Stimulated activated CD8-positive, alpha-beta memory T cell treated with anti-CD3 and anti-CD28 coated beads, Interleukin-15, amount 100 ng/mL, for 1 hour (primary cell): ENCODE results near the gene ZNF786.
"Not testable (repeated sequence)": the region's sequence is repeated elsewhere in the genome, so short reads cannot be mapped to it uniquely, and the experiment has no call there.

Experiments
- DNase-seq: peaks from one replicate; pipeline ENCODE4 v3.0.0-alpha.2; 2020; ENCODE audit warnings: low read depth

ZNF786 gene

GRCh38 chr7:149077594-149077993 lies 12.9 kb downstream of the ZNF786 start:
- no peak for DNase-seq

GRCh38 chr7:149075286-149075685 lies 15.2 kb downstream of the ZNF786 start:
- DNase-seq = no peak

DNA sequence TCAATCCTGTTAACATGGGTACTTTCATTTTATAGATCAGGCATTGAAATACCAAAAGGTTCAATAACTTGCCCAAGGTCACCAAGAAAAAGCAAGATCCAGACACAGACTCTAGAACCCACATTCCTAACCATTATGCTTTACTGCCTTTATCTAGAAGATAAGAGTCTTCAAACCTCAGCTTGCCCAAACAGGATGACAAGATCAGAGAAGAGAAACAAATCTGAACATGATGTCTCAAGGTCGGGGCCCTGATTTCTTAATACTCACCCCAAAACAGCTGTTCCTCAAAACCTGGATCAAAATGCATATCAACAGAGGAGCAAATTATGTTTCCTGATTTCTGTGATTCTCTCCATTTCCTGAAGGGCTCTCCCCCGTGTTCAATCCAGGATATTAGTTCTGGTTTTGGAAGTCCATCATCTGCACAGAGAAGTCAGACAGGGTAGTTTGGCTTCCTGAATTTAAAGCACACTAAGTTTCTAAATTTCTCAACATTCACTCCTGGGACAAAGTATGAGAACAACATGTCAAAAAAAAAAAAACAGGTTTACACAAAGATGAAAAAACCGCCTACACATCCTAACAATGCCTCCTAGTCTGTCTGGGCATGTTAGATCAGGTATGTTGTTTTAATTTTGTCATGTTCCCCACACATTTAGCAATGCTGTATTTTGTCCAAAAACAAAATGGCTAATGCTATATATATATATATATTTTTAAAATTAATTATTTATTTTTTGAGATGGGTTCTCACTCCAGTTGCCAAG lies 16.2 kb downstream of the ZNF786 start:
- DNase-seq = no peak

- DNase-seq = no peak
Measured at GRCh38 chr7:149072438-149072775, 18.1 kb downstream of the ZNF786 start.

DNA sequence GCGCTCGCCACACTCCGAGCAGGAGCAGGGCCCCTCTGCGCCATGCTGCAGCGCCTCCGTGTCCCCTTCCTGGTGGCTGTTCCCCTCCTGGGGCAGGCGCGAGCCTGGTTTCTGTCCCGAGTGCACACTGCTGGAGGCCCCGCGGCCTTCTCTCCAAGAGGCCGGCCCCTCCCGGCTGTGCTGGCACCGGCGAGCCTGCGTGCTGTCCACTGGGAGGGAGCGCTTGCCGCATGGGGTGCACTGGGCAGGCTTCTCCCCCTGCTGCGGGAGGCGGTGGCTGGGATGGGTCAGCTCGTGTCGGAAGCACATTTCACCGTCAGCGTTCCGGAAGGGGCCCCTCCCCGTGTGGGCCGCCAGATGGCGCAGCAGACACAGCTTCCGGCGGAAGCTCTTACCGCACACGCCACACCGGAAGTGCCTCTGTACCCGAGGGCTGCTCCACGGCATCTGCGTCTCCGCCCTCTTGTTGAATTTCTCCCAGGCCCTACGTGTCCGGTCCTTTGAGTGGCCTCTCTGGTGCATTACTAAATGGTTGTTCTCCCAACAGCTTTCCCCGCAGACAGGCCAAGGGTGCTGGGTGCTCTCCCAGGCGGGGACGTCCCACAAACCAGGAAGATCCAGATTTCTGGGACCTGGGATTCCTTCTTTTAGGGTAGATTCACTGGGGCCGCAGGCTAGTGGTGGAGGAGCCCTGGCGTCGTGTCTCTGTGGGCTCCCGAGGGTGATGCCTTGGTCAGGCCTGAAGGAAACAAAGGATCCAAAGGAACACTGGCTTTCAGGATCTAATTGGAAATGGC lies 18.7 kb downstream of the ZNF786 start:
- no peak for DNase-seq

GRCh38 chr7:149071182-149071635 lies 19.3 kb downstream of the ZNF786 start:
- DNase-seq = no peak

DNA sequence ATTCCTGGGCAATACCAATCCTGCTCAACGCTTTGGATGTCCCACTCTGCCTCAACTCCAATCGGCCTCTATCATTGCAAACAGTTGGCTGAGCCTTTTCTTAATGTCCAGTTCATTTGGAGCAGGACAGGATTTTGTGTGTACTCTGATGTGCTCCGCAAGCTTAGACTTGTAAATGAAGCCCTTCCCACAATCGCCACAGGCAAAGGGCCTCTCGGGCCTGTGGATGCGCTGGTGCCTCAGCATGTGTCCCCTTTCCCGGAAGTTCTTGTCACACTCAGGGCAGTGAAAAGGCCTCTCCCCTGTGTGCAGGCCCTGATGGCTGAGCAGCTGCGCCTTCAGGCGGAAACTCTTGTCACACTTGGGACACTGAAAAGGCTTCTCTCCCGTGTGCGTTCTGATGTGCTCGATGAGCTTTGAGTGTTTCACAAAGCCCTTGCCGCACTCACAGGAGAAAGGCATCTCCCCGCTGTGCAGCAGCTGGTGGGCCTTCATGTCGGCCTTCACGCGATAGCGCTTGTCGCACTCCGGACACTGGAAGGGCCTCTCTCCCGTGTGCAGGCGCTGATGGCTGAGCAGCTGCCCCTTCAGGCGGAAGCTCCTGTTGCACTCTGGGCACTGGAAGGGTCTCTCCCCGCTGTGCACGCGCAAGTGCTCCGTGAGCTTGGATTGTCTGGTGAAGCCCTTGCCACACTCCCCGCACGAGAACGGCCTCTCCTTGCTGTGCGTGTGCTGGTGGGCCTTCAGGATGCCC lies 20.0 kb downstream of the ZNF786 start:
- DNase-seq = no peak

DNA sequence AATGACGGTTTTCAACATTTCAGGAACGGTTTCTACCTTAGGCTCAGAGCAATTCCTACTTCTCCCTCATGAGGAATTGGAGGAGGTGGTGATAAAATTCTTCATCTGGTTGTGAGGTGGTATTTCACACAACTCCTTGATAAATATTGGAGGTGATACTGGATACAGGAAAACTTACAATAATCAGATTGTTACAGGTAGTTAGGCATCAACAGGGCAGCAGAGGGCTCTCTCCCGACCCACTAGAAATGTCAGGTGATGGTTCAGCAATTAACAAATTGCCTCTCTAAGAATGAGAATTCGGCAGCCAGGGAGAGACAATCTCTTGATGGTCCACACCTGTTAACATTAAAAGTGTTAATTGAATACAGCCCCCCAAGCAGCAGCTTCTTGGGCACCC lies 22.6 kb downstream of the ZNF786 start:
- DNase-seq = no peak

DNA sequence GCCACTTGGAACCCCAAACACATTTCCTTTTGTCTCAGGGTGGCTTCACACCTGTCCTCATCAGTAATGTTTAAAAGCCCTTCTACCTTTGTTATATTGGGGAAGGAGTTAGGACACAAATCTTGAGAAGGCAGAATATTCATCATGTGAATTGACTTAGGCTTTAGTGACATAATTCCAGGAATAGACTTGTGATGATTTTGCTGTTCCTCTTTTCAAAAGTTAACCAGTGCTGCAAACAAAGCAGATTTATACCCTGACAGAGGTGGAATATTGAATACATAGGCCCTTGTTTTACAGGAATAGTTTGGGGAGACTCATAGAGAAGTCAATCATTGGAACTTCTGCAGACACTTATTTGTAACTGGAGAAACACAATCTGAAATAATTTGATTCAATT lies 27.0 kb downstream of the ZNF786 start:
- DNase-seq = no peak

- not testable (repeated sequence) for DNase-seq
Measured at GRCh38 chr7:149062217-149062899, 28.2 kb downstream of the ZNF786 start.

DNA sequence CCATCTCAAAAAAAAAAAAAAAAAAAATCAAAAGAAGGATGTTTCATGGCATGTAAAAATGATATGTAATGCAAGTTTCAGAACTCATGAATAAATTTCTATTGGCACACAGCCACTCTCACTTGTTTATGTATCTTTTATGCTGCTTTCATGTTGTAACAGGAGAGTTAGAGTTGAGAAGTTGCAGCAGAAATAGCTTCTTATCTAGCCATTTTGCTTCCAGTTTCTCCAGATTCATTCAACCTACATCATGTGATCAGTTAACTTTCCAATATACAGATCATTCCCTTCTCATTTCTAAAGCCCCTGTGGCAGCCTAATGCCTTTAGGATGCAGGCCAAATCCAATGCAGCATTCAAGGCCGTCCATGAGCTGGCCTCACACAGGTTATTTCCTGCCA lies 30.4 kb downstream of the ZNF786 start:
- DNase-seq = no peak

GRCh38 chr7:149053885-149054284 lies 36.6 kb downstream of the ZNF786 start:
- no peak for DNase-seq

DNA sequence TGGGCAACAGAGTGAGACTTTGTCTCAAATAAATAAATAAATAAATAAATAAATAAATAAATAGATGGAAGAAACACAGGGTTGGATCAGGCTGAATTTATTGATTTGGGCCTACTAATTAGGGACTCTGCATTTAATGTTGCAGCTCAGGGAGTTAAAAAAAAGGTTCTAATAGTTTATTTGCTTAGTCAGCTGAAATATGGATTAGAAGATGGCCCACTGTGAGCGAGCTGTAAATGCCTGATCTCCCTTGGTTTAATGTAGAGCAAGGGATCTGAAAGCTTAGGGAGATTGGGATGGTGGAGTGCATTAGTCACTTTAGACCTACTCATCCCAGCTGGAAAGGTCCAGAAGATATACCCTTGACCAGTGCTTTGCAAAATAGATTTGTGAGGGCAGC lies 37.1 kb downstream of the ZNF786 start:
- DNase-seq = no peak

DNA sequence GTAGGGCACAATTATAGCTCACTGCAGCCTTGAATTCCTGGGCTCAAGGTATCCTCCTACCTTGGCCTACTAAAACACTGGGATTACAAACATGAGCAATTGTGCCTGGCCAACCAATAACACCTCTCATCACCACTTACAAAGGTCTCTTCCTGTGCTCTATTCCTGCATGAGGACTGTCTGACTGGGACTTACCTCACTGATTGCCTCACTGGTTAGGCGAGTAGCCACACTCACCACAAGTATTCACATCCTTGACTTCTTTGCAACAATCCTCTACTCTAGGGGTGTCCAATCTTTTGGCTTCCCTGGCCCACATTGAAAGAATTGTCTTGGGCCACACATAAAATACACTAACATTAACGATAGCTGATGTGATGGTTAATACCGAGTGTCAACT lies 39.6 kb downstream of the ZNF786 start:
- DNase-seq = no peak

DNA sequence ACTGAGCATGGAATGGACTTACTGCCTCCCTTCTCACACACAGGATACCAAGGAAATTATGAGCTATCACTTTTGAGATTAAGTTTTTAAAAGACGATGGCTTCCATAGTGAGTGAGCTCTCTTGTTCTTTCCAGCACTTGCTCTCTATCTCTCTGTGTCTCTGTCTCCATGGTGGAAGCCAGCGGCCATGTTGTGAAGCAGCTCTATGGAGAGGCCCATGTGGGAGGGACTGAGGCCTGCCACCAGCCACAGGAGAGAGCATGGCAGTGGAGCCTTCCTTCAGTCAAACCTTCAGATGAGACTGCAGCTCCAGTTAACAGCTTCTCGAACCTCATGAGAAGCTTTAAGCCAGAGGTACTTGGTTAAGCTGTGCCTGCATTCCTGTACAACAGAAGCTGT lies 41.7 kb downstream of the ZNF786 start:
- DNase-seq = no peak

- no peak for DNase-seq
Measured at GRCh38 chr7:149046416-149046815, 44.1 kb downstream of the ZNF786 start.

- no peak for DNase-seq
Measured at GRCh38 chr7:149043936-149044335, 46.6 kb downstream of the ZNF786 start.

DNA sequence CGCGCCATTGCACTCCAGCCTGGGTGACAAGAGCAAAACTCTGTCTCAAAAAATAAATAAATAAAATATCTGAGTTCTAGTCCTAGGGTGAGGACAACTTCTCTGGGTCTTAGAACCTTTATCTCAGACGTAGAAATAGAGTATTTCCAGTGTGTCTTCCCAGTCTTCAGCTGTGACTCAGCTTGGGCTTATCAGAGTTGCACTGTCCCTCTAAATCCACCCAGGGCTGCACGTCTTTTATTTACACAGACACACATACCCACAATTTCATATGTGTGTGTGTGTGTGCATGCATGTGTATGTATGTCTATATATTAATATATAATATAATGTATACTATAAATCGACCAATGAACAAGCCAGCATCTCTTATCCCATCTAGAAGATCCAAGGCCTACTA lies 49.2 kb downstream of the ZNF786 start:
- DNase-seq = no peak

DNA sequence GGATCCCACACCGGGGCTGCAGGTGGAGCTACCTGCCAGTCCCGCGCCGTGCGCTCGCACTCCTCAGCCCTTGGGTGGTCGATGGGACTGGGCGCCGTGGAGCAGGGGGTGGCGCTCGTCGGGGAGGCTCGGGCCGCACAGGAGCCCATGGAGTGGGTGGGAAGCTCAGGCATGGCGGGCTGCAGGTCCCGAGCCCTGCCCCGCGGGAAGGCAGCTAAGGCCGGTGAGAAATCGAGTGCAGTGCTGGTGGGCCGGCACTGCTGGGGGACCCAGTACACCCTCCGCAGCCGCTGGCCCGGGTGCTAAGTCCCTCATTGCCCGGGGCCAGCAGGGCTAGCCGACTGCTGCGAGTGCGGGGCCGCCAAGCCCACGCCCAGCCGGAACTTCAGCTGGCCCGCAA lies 51.9 kb downstream of the ZNF786 start:
- not testable (repeated sequence) for DNase-seq

DNA sequence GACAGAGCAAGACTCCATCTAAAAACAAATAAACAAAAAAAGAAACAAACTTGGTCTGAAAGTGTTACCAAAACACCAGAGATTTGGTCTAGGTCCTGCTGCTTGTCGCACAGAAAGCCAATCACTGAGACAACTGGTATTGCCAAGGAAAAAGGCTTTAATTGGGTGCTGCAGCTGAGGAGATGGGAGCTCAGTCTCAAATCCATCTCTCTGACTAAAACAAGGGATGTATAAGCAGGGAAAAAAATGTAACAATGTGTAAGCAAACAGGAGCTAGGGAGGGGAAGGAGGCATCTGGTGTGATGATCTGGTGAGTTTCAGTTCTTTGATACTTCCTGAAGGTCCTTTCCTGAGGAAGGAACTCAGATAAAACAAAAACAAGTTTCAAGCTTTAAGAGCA lies 53.8 kb downstream of the ZNF786 start:
- DNase-seq = no peak

GRCh38 chr7:149031353-149031910 lies 59.1 kb downstream of the ZNF786 start:
- no peak for DNase-seq

DNA sequence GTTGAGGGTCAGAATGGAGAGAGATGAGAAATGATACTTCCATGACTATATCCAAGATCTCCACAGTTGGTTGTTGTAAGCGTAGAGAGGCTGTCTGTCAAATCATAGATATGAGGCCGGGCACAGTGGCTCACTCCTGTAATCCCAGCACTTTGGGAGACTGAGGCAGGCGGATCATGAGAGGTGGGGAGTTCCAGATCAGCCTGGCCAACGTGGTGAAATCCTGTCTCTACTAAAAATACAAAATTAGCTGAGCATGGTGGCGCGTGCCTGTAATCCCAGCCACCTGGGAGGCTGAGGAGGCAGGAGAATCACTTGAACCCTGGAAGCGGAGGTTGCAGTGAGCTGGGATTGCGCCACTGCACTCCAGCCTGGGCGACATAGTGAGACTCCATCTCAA lies 60.1 kb downstream of the ZNF786 start:
- DNase-seq = not testable (repeated sequence)
